ENCODE data around the gene RAET1L. TPM values are rescaled to one million over a fixed set of nuclear protein-coding genes. Genes with fewer than 3 reads are reported as not detected.
"Not testable (repeated sequence)": the region's sequence is repeated elsewhere in the genome, so short reads cannot be mapped to it uniquely, and the experiment has no call there.

Gene RAET1L
- total RNA-seq, 4 donors from 2014 or later = not detected

DNA sequence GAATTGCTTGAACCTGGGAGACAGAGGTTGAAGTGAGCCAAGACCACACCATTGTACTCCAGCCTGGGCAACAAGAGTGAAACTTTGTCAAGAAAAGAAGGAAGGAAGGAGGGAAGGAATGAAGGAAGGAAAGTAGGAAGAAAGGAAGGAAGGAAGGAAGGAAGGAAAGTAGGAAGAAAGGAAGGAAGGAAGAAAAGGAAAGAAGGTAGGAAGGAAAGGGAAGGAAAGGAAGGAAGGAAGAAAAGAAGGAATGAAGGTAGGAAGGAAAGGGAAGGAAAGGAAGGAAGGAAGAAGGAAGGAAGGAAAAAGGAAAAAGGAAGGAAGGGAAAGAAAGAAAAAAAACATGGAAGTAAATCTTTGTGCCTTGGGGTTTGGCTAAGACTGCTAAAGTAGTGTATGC, 49.9 kb downstream of the RAET1L start:
- Histone ChIP-seq H3K4me1 (no peaks in the 10 kb centered on the region), H3K27me3 (peaks cover 0 to 67% (median 2%) of the 10 kb centered on the region in 4 donors), H3K4me3 (no peak overlapping the region), H3K9me3 (no peaks in the 10 kb centered on the region), H3K27ac (replicated peaks in 1 of 4) (no peak overlapping the region), H3K36me3 (no peaks in the 10 kb centered on the region)
- intact Hi-C loops (cut with DNase I) = no loop called here
- TF ChIP-seq POLR2A (IDR thresholded peaks at IDR 0.05; ENCODE audit: low read depth) (no peak), POLR2AphosphoS5 (IDR thresholded peaks at IDR 0.05) (no peak), EP300 (IDR thresholded peaks at IDR 0.05) (no peak)
- TF ChIP-seq, protein P1, sequence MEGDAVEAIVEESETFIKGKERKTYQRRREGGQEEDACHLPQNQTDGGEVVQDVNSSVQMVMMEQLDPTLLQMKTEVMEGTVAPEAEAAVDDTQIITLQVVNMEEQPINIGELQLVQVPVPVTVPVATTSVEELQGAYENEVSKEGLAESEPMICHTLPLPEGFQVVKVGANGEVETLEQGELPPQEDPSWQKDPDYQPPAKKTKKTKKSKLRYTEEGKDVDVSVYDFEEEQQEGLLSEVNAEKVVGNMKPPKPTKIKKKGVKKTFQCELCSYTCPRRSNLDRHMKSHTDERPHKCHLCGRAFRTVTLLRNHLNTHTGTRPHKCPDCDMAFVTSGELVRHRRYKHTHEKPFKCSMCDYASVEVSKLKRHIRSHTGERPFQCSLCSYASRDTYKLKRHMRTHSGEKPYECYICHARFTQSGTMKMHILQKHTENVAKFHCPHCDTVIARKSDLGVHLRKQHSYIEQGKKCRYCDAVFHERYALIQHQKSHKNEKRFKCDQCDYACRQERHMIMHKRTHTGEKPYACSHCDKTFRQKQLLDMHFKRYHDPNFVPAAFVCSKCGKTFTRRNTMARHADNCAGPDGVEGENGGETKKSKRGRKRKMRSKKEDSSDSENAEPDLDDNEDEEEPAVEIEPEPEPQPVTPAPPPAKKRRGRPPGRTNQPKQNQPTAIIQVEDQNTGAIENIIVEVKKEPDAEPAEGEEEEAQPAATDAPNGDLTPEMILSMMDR (IDR thresholded peaks at IDR 0.05) = no peak
- no peak for DNase-seq (ENCODE audit: extremely low spot score)

DNA sequence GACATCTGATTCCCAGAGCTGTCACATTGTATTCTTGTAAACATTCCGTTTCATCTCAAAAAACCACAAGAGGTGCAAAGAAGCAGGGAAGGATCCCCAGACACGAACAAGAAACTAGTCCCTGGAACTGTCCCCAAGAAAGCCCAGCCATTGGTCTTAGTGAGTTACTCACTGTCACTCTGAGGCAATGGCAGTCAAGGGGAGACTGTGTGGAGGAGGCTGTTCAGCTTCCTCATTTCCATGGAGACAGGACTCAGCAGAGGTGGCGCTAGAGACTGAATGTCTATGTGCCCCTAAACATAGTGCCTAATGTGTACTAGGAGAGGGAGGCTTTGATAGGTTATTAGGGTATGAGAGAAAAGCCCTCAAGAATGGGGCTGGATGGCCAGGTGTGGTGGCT, 50.5 kb downstream of the RAET1L start:
- peaks cover 0 to 67% (median 2%) of the 10 kb centered on the region in 4 donors for H3K27me3 ChIP-seq
- TF ChIP-seq EP300 (IDR thresholded peaks at IDR 0.05) (no peak), POLR2A (IDR thresholded peaks at IDR 0.05; ENCODE audit: low read depth) (no peak), POLR2AphosphoS5 (IDR thresholded peaks at IDR 0.05) (no peak)
- TF ChIP-seq, protein P1 (IDR thresholded peaks at IDR 0.05) = no peak
- intact Hi-C loops (cut with DNase I) = no loop called here
- WGBS = 38% methylated on average over 3 of the region's 3 CpGs
- no peak overlapping the region for H3K27ac ChIP-seq (replicated peaks in 1 of 4)
- H3K9me3 ChIP-seq = no peaks in the 10 kb centered on the region
- no peaks in the 10 kb centered on the region for H3K36me3 ChIP-seq
- no peak overlapping the region for H3K4me3 ChIP-seq
- no peaks in the 10 kb centered on the region for H3K4me1 ChIP-seq
- no peak for DNase-seq (ENCODE audit: extremely low spot score)

DNA sequence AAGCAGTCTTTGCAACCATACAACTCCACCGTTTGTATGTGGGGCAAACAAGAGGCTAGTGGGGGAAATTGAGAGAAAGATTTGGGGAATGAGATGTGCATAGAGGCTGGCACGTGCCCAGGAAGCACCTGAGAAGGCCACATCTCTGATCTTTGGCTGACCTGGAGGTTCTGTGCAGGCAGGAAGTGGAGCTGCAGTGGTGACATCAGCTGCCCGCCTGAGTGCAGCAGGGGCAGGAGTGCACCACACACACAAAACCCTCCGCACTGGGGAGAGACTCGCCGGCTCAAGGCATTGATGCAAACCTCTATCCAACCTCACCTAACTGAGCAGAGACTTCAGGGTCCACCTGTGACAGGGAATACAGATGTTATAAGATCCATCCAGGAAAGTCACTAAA, 50.9 kb downstream of the RAET1L start:
- H3K36me3 ChIP-seq; H3K27ac ChIP-seq (replicated peaks in 1 of 4); intact Hi-C loops (cut with DNase I); H3K4me3 ChIP-seq; H3K4me1 ChIP-seq; DNase-seq (ENCODE audit: extremely low spot score); H3K9me3 ChIP-seq: not testable (repeated sequence)
- WGBS = 67% methylated on average over 6 of the region's 6 CpGs
- H3K27me3 ChIP-seq = peaks cover 0 to 67% (median 2%) of the 10 kb centered on the region in 4 donors

DNA sequence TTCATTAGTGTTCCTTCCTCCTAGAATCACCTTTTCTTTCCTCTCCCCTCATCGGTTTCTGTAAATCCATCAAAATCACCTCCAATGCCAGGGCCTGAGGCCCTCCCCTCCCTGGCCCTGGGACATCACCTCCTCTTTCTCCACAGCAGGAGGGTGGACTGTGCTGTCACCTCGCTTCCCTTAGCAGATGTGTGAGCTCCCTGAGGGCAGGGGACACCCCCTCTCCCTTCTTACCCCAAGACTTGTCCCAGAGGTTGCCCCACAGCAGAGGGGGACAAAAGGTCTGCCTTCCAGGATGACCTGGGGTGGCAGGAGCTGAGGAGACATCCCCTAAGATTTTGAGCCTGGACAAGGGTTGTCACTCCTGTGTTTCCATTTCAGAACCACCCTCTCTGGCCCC, 55.7 kb downstream of the RAET1L start:
- Histone ChIP-seq H3K4me1 (peaks cover 9 to 11% (median 10%) of the 10 kb centered on the region in 4 donors), H3K9me3 (no peaks in the 10 kb centered on the region), H3K36me3 (no peaks in the 10 kb centered on the region), H3K4me3 (no peak overlapping the region), H3K27ac (replicated peaks in 1 of 4) (no peak overlapping the region), H3K27me3 (peaks cover 0 to 82% (median 18%) of the 10 kb centered on the region in 4 donors)
- TF ChIP-seq POLR2A (IDR thresholded peaks at IDR 0.05; ENCODE audit: low read depth) (no peak), POLR2AphosphoS5 (IDR thresholded peaks at IDR 0.05) (no peak), EP300 (IDR thresholded peaks at IDR 0.05) (no peak)
- TF ChIP-seq, protein P1 (IDR thresholded peaks at IDR 0.05) = no peak
- 69% methylated on average over 2 of the region's 2 CpGs for WGBS
- DNase-seq (ENCODE audit: extremely low spot score) = no peak
- intact Hi-C loops (cut with DNase I) = no loop called here

DNA sequence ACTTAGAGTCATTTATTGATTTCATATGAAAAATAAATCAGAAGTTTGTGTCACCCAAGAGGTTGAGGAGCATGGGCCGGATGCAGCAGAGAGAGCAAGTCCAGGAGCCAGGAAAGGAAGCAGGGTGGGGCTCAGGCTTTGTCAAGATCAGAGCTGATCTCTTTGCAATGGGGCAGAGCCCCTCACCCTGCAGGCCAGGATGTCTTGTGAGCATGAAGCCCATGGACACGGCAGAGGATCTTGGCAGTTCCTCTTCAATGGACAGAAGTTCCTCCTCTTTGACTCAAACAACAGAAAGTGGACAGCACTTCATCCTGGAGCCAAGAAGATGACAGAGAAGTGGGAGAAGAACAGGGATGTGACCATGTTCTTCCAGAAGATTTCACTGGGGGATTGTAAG, 56.4 kb downstream of the RAET1L start:
- peaks cover 0 to 82% (median 24%) of the 10 kb centered on the region in 4 donors for H3K27me3 ChIP-seq

More for the DNA sequence above, 56.4 kb downstream of the RAET1L start:
- DNase-seq (ENCODE audit: extremely low spot score); H3K27ac ChIP-seq (replicated peaks in 1 of 4); H3K36me3 ChIP-seq; intact Hi-C loops (cut with DNase I); H3K4me3 ChIP-seq; H3K9me3 ChIP-seq: not testable (repeated sequence)
- 80% methylated on average over 2 of the region's 2 CpGs for WGBS
- H3K4me1 ChIP-seq = peaks cover 16 to 18% (median 17%) of the 10 kb centered on the region in 4 donors

Other genes starting within 250 kb of the RAET1L start
- 10 to 100 TPM; 15.0 to 29.1 (median 24.0) TPM for gene LRP11, start 161.2 kb downstream of the RAET1L start, total RNA-seq
- gene RAET1E, start 127.4 kb downstream of the RAET1L start, total RNA-seq = under 1 TPM in 1 of 4 donors, not detected in 3; 0.29 TPM
- gene RAET1G, start 102.4 kb downstream of the RAET1L start, total RNA-seq = under 1 TPM in 2 of 4 donors, not detected in 2; 0.29 to 0.32 TPM
- under 1 TPM in 1 of 4 donors, not detected in 3; 0.39 TPM for gene ULBP2, start 83.5 kb downstream of the RAET1L start, total RNA-seq
- gene ULBP1, start 61.6 kb downstream of the RAET1L start, total RNA-seq = under 1 TPM in 1 of 4 donors, not detected in 3; 0.17 TPM
- under 1 TPM in 3 of 4 donors, not detected in 1; 0.50 to 0.86 (median 0.65) TPM for gene ULBP3, start 43.6 kb upstream of the RAET1L start, total RNA-seq
- under 1 TPM in 2 of 4 donors, not detected in 2; 0.26 to 0.40 TPM for gene PPP1R14C, start 117.5 kb upstream of the RAET1L start, total RNA-seq